Hippocampal formation (tissue), 2 donors: ENCODE results near the gene HS6ST1.

Experiments used
- DNase-seq, 2 donors: peaks; one replicate each; lab custom pipeline; 2025; lab: John Stamatoyannopoulos, UW

The HS6ST1 gene

GRCh38 chr2:128282246-128282975 lies 36.3 kb downstream of the HS6ST1 start:
- no peak for DNase-seq

DNA sequence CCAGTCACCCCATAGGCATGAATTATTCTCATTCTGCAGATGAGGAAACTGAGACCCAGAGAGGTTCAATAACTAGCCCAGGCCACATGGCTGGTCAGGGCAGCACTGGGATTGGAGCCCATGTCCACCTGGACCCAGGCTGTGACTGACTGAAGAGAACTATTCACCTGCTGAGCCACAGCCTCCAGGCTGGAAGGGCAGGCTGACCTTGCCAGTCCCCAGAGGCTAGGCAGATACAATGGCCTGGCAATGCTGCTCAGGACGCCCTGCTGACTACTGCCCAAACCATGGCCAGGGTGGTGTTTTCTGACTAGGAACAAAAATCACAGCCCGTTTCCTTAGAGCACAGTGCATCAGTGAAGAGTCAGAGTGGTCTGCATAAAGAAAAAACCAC lies 36.8 kb downstream of the HS6ST1 start:
- no peak for DNase-seq

DNA sequence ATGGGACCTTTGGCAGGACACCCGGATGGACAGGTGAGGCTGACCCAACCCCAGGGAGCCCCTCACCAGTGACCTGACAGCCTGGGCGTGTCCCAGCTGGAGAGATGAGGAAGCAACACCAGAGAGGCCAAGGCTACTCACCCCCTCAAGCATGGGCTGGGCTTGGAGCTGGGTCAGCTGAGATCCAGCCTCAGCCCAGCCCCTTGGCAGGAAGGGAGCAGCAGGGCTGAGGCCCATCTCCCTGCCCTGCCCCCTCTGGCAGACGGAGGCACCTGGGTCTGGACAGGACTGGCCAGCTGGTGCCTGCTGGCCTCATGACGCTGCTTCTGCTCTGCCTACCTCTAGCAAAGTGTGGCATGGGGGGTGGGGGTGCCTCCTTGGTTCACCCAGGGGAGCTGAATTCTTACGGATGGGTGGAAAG lies 37.8 kb downstream of the HS6ST1 start:
- peak in 1 of 2 donors; percentile 32 for DNase-seq

DNA sequence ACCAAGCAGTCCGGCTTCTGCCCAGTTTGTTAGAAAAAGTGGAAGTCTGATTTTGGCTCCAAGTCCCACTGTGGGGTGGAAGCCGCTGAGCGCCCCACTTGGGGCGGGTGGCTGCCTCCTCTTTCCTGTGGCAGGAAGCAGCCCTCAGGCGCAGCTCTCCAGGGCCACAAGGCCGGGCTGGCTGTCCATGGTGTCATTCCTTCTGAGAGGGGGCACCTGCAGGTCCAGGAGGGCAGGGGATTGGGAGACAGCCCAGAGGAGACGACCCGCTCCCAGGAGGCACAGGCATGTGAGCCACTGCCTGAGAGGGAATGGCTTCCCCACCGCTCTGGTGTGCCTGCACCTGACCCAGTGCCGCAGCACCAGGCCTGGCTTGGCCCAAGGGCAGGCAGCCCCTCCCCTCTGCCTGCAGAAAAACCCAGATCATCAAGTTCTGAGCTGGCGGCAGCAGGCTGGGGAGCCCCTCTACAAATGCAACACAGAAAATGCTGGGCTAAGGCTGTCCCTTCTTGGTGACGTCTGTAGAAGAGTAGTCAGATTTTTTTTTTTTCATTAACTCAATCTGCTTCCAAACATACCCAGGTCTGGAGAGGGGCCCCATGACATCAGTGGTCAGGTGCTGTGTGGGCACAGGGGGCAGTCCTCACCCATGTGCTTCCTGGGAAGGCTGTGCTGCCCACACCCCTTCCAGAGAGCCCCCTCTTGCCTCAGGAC lies 38.4 kb downstream of the HS6ST1 start:
- DNase-seq: peak in 1 of 2 donors; percentile 33

- no peak for DNase-seq
These were observed 38.9 kb downstream of the HS6ST1 start for GRCh38 chr2:128279786-128280157.

DNA sequence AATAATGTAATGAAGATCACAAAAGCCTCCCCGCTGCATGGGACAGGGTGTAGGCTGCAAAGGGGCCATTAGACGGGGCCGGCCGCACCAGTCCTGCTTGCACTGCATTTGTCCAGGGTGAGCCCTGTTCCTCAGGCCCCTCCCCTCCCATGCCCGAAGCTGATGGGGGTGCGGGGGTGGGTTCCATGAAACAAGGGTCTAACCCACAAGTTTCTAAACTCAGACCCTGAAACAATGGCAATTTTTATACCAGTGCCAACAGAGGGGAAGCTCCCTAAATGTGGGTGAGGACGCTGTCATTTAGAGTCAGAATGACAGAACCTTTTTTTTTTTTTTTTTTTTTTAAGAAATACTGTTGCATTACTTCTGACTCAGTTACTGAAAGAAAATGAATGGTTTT lies 39.7 kb downstream of the HS6ST1 start:
- DNase-seq: no peak

GRCh38 chr2:128277961-128278681 lies 40.5 kb downstream of the HS6ST1 start:
- no peak for DNase-seq

- no peak for DNase-seq
These were observed 41.6 kb downstream of the HS6ST1 start for GRCh38 chr2:128276878-128277675.

GRCh38 chr2:128275498-128276045 lies 43.1 kb downstream of the HS6ST1 start:
- no peak for DNase-seq

DNA sequence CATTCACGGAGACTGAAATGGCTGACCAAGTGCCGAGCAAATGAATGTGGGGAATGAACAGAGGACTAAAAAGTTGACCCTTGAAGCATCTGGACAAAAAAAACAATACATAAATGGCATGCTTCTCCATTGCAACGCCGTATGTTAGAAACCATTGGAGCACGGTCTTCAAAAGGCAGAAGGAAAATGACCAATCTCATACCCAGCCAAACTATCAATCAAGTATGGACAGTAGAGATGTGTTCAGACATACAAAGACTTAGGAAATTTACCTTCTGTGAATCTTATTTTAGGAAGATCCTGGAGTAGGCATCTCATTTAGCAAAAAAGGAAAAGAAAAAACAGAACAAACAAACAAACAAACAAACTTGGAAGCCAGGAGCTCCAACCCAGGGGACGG lies 44.5 kb downstream of the HS6ST1 start:
- DNase-seq: no peak

GRCh38 chr2:128273469-128274081 lies 45.1 kb downstream of the HS6ST1 start:
- DNase-seq: no peak

DNA sequence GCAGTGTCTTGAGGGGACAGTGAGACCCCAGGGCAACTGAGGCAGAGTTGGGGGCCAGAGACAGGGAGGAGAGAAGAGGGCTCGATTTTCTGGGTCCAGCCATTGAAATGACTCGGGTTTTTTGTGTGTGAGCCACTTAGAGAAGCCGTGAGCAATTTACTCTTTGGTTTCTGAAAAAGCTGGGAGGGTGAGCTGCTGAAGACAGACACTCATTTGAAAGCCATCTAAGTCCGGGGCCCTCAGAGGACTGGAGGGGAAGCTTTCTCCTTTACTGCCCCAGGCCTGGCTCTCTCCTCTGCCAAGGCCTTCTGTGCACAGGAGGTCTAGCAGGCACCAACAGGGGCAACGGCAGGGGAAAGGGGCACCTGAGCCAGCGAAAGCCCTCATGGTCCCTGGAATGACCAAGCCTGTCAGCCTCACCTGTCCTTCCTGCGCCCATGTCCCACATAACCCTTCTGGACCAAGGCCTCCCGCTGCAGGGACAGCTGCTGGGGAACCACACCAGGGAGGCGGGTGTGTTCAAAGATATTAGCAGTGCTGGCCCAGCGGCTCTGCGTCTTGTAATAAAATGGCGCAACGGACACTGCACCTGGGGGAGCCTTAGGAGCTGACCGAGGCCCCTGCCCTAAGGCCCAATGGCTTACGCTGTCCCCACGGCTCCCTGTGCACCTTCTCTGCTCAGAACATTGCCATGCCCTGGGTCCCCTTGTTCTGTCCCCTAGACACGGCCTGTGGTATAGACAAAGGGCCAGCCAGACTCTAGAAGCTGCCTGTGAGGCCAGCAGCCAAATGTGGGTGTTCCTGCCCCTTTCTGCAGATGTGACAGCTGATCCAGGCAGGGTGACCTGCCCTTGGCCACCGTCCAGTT lies 45.8 kb downstream of the HS6ST1 start:
- no peak for DNase-seq

- no peak for DNase-seq
These were observed 46.6 kb downstream of the HS6ST1 start for GRCh38 chr2:128271911-128272600.

- DNase-seq: no peak
These were observed 47.1 kb downstream of the HS6ST1 start for GRCh38 chr2:128271597-128271910.

DNA sequence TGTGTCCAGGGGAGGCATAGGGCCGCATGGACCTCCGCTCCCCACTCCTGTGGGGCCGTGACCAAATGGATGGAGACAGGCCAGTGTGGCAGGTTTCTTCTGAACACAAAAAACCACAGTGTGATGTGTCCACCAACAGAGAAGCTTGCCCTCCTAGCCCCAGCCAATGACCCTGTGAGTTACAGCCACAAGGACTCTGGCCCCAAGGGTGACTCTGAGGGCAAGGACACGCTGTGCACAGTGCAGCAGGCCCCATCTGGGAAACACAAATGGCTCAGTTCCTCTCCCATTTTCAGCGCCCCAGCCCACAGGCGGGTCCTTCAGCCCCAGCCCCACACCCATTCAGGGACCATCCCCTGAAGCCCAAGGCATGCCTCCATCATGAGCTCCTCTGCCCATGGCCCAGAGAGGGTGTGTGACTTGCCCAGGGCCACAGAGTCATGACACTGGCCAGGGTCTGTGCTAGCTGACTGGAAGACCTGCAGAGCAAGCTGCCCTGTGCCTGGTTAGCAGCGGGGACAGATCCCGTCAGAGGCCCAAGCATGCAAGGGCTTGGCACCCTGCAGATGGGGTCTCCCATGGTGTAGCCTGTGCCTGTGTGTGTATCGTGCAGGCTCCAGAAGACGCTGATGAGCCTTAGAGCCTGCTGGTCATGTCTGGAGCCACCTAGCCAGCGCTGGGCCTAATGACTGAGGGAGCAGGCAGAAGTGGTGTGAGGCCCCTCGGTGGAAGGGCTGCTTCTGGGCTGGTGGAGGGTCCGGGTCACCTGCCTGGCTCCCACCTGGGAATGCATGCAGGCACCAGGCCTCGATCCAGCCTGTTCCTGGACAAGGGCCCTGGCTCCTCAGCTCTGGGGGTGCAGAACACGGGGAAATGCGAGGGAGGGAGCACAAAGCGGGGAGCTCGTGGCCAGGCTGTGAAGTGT lies 47.7 kb downstream of the HS6ST1 start:
- no peak for DNase-seq

- no peak for DNase-seq
These were observed 48.5 kb downstream of the HS6ST1 start for GRCh38 chr2:128269990-128270671.

DNA sequence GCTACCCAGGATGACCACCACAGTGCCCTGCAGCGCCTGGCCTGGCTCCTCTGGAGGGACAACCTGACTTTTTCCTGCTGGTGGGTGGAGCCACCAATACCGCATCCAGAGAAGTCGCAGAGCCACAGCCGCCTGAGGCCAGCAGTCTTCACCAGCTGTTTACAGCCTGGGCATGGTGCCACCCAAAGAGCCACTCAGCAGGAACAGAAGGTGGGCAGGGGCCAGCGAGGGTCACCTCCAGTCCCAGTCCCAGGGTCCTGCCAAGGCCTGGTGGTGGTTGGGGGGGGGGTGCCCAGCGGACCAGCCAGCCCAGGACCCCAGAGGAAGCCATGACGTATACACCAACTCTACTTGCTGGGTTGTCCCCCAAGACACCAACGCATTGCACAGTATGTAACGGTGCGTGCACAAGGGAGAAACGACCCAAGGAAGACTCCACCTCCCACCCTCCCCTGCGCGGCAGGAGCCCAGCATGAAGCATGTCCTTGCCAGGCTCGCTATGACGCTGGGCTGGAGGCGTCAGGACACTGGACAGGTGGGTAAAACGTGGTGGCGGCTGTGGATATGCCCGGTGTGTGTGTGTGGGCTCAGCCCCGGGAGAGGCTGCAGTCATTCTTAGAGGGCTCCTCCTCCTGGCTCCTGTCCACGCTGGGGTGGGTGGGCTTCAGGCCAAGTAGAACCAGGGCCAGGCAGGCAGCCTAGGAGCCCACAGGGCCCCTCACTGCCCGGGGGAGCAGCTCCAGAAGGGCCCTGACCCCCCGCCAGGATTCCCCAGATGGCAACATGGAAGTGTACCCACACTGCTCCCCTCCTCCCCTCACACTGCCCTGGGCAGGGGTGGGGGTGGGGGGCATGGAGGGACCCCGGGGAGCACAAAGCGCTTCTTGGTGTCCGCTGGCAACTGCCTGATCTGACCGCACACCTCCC lies 49.3 kb downstream of the HS6ST1 start:
- no peak for DNase-seq
